Endothelial cell of umbilical vein (primary cell): ENCODE data around the gene CSMD2. TPM values are rescaled to one million over a fixed set of nuclear protein-coding genes. Genes with fewer than 3 reads are reported as not detected.

Experiments used
- BruUV-seq: library from RNA; stranded (reverse); fragments of 400-500 nt; replicated peaks from 2 replicates; lab custom pipeline; 2021; lab: Mats Ljungman, UMichigan
- CTCF ChIA-PET: fragments of 300-600, 350-600 bp; sonication (Branson Sonifier 250); formaldehyde crosslinking; loops from one replicate; lab custom pipeline; 2021; ENCODE audit warnings: antibody characterized with exemption, inconsistent platforms; lab: Charles Lee
- POLR2A ChIA-PET: fragments of 300-600, 350-600 bp; sonication (Branson Sonifier 250); formaldehyde crosslinking; loops from one replicate; lab custom pipeline; 2021; ENCODE audit warnings: antibody characterized with exemption, inconsistent platforms; lab: Charles Lee
- DNase-seq: peaks from one replicate; pipeline ENCODE4 v3.0.0-alpha.2; 2011; ENCODE audit warnings: low read depth, low spot score
- FAIRE-seq: peaks from 2 replicates; lab custom pipeline; 2011; peaks lifted over from hg19 to GRCh38; lab: Jason Lieb, UNC
- H2AFZ ChIP-seq: 2 replicates; pipeline ENCODE4 v1.6.0; 2012; ENCODE audit warnings: low read depth, low read length, control low read depth, inconsistent platforms
- H3K27ac ChIP-seq: 2 replicates; pipeline ENCODE4 v1.5.1; 2011; ENCODE audit warnings: low read depth, mild to moderate bottlenecking, control low read depth, low read length, moderate library complexity; ENCODE audit not compliant: insufficient read depth
- H3K27me3 ChIP-seq, 2 experiments: 2 replicates each; pipeline versions ENCODE4 v1.6.0 to v1.6.1; 2011; ENCODE audit warnings: low read length in 2 of 2, mixed read lengths in 1 of 2; ENCODE audit not compliant: control insufficient read depth in 2 of 2, insufficient read depth in 2 of 2
- H3K36me3 ChIP-seq, 2 experiments: 2 replicates in 1 of 2; 3 replicates in 1 of 2; pipeline ENCODE4 v1.5.1; 2011; ENCODE audit warnings: low read length in 2 of 2, mild to moderate bottlenecking in 1 of 2, moderate library complexity in 1 of 2; ENCODE audit not compliant: control insufficient read depth in 2 of 2, insufficient read depth in 2 of 2; ENCODE audit errors: extremely low read depth in 1 of 2
- H3K4me1 ChIP-seq: 3 replicates; pipeline ENCODE4 v1.5.1; 2011; ENCODE audit warnings: mild to moderate bottlenecking, low read length; ENCODE audit not compliant: control insufficient read depth, insufficient read depth; ENCODE audit errors: extremely low read depth
- H3K4me2 ChIP-seq: 2 replicates; pipeline ENCODE4 v1.6.1; 2011; ENCODE audit warnings: low read length, control low read depth, mixed read lengths; ENCODE audit not compliant: insufficient read depth
- H3K4me3 ChIP-seq, 3 experiments: fragments of 200-600 bp in 1 of 3; sonication (generic), shearing (Covaris generic) in 1 of 3; replicated peaks in 1 of 3; 2 replicates each; pipeline ENCODE4 v1.5.1; 2011 to 2016; ENCODE audit warnings: control low read depth in 3 of 3, low read length in 3 of 3, mild to moderate bottlenecking in 2 of 3, inconsistent platforms in 1 of 3, low read depth in 1 of 3, moderate library complexity in 1 of 3; ENCODE audit not compliant: insufficient read depth in 1 of 3
- H3K79me2 ChIP-seq: 2 replicates; pipeline ENCODE4 v1.6.0; 2012; ENCODE audit warnings: low read length, inconsistent platforms; ENCODE audit not compliant: control insufficient read depth, insufficient read depth
- H3K9ac ChIP-seq: replicated peaks from 2 replicates; pipeline ENCODE3; 2011; ENCODE audit warnings: low read length, control low read depth; ENCODE audit not compliant: insufficient read depth; ENCODE audit errors: extremely low read depth
- H3K9me1 ChIP-seq: replicated peaks from 3 replicates; pipeline ENCODE4 v1.6.0; 2011; ENCODE audit warnings: mild to moderate bottlenecking, low read length; ENCODE audit not compliant: control insufficient read depth, insufficient read depth; ENCODE audit errors: extremely low read depth
- H3K9me3 ChIP-seq: replicated peaks from 2 replicates; pipeline ENCODE4 v1.5.1; 2012; ENCODE audit warnings: low read length, inconsistent platforms; ENCODE audit not compliant: control insufficient read depth, insufficient read depth
- H4K20me1 ChIP-seq: replicated peaks from 2 replicates; pipeline ENCODE3; 2011; ENCODE audit warnings: mild to moderate bottlenecking, low read length; ENCODE audit not compliant: control insufficient read depth, insufficient read depth; ENCODE audit errors: extremely low read depth
- EZH2 ChIP-seq: IDR thresholded peaks from 2 replicates; pipeline ENCODE4 v1.6.1; 2012; ENCODE audit warnings: borderline replicate concordance, low read depth, mild to moderate bottlenecking, moderate library complexity, low read length, inconsistent platforms; ENCODE audit not compliant: severe bottlenecking
- FOS ChIP-seq: IDR thresholded peaks from 2 replicates; pipeline ENCODE4 v1.6.1; 2011; ENCODE audit warnings: mild to moderate bottlenecking, low read length, moderate library complexity, borderline replicate concordance; ENCODE audit not compliant: insufficient read depth
- GATA2 ChIP-seq: IDR thresholded peaks from 2 replicates; pipeline ENCODE4 v1.7.0; 2011; ENCODE audit warnings: low read depth, mild to moderate bottlenecking, moderate library complexity, mixed read lengths, low read length; ENCODE audit not compliant: insufficient read length, insufficient read depth
- JUN ChIP-seq: IDR thresholded peaks from 2 replicates; pipeline ENCODE4 v1.6.1; 2011; ENCODE audit warnings: borderline replicate concordance, low read depth; ENCODE audit not compliant: insufficient read length, insufficient read depth
- MYC ChIP-seq: IDR thresholded peaks from one replicate; pipeline ENCODE4 v1.6.1; 2011; ENCODE audit warnings: mild to moderate bottlenecking, low read depth, low read length
- POLR2A ChIP-seq: IDR thresholded peaks from 2 replicates; pipeline ENCODE4 v1.6.1; 2012; ENCODE audit warnings: low read depth, mild to moderate bottlenecking, control low read depth, low read length
- POLR2AphosphoS5 ChIP-seq: IDR thresholded peaks from 2 replicates; pipeline ENCODE4 v1.6.1; 2012; ENCODE audit warnings: low read depth, mild to moderate bottlenecking, control low read depth, low read length, moderate library complexity; ENCODE audit not compliant: insufficient read depth
- dilution Hi-C: fragments of 300-500 bp; cut with MboI; formaldehyde crosslinking; loops from one replicate; pipeline ENCODE4 v1.15.0; 2019; ENCODE audit warnings: low sequenced_read_pairs; ENCODE audit not compliant: extremely low pct_ligation_motif_present
- intact Hi-C: fragments of 100-400 bp; cut with micrococcal nuclease; formaldehyde crosslinking; loops from one replicate; pipeline ENCODE4 v1.10.0; 2022
- polyA plus RNA-seq, 4 experiments: library from polyadenylated mRNA; depleted of rRNA in 3 of 4; stranded (reverse) in 3 of 4; unstranded in 1 of 4; fragments of >200 nt; gene quantifications; 2 replicates each; pipeline versions ENCODE4 v1.2.1 to v1.2.3, GENCODE V29; 2011 to 2012; ENCODE audit warnings: missing spikeins in 1 of 4
- total RNA-seq: library from RNA; stranded (reverse); gene quantifications from 2 replicates; pipeline ENCODE4 v1.2.3, GENCODE V29; 2021
- TF ChIP-seq, protein P1 (sequence below): IDR thresholded peaks from 2 replicates; pipeline ENCODE4 v1.6.1; 2011; ENCODE audit not compliant: insufficient read depth, insufficient read length
- TF ChIP-seq, protein P2 (sequence below), 2 donors: IDR thresholded peaks; 1 replicate in 1 of 2; 2 replicates in 1 of 2; pipeline ENCODE4 v1.5.1; 2011; ENCODE audit warnings: low read length in 2 of 2, mild to moderate bottlenecking in 2 of 2, moderate library complexity in 2 of 2, control low read depth in 1 of 2, inconsistent platforms in 1 of 2, low read depth in 1 of 2; ENCODE audit not compliant: insufficient read depth in 1 of 2; ENCODE audit errors: extremely low read depth in 1 of 2

Gene CSMD2
- total and polyA plus RNA-seq, 2 donors (not counting 3 experiments of a cell fraction or from before 2014, with no cell fraction given), result under 0.01 TPM; not detected in 1

GRCh38 chr1:34101151-34101550 lies 63.9 kb downstream of the CSMD2 start:
- no peak for TF ChIP-seq MYC
- TF ChIP-seq, protein P1, sequence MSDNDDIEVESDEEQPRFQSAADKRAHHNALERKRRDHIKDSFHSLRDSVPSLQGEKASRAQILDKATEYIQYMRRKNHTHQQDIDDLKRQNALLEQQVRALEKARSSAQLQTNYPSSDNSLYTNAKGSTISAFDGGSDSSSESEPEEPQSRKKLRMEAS, result no peak
- TF ChIP-seq, protein P2, sequence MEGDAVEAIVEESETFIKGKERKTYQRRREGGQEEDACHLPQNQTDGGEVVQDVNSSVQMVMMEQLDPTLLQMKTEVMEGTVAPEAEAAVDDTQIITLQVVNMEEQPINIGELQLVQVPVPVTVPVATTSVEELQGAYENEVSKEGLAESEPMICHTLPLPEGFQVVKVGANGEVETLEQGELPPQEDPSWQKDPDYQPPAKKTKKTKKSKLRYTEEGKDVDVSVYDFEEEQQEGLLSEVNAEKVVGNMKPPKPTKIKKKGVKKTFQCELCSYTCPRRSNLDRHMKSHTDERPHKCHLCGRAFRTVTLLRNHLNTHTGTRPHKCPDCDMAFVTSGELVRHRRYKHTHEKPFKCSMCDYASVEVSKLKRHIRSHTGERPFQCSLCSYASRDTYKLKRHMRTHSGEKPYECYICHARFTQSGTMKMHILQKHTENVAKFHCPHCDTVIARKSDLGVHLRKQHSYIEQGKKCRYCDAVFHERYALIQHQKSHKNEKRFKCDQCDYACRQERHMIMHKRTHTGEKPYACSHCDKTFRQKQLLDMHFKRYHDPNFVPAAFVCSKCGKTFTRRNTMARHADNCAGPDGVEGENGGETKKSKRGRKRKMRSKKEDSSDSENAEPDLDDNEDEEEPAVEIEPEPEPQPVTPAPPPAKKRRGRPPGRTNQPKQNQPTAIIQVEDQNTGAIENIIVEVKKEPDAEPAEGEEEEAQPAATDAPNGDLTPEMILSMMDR (IDR thresholded peaks at IDR 0.05; ENCODE audit: extremely low read depth in 1 of 2, insufficient read depth in 1 of 2, low read depth in 1 of 2, low read length in 2 of 2), result no peak
- TF ChIP-seq GATA2, result no peak
- no peak for TF ChIP-seq EZH2
- TF ChIP-seq JUN, result no peak
- no peak for TF ChIP-seq POLR2A
- TF ChIP-seq FOS, result no peak
- TF ChIP-seq POLR2AphosphoS5, result no peak
- H3K36me3 ChIP-seq, result no peaks in the 10 kb centered on the region
- H3K9me3 ChIP-seq, result no peaks in the 10 kb centered on the region
- intact Hi-C loops (no loop called here), dilution Hi-C loops (no loop called here)
- H4K20me1 ChIP-seq, result no peaks in the 10 kb centered on the region
- H3K9ac ChIP-seq, result no peak overlapping the region
- H3K27me3 ChIP-seq, result no peaks in the 10 kb centered on the region
- H3K79me2 ChIP-seq, result no peaks in the 10 kb centered on the region
- no peaks in the 10 kb centered on the region for H3K4me1 ChIP-seq
- no peak overlapping the region for H2AFZ ChIP-seq
- H3K4me2 ChIP-seq, result no peak overlapping the region
- no peak overlapping the region for H3K4me3 ChIP-seq
- H3K9me1 ChIP-seq, result no peaks in the 10 kb centered on the region
- POLR2A ChIA-PET, result no interaction called here
- FAIRE-seq (no peak), DNase-seq (no peak)
- no peak overlapping the region for H3K27ac ChIP-seq
- no TSS peak for BruUV-seq
- CTCF ChIA-PET, result no interaction called here
